GM21528 (cell line): ENCODE results near the gene LARGE2.
A peak's percentile ranks its signal among the peaks of the same experiment; 100 is the strongest.

Experiments
- ATAC-seq: cut with Tn5 transposase; IDR thresholded peaks from one replicate; pipeline ENCODE4 v1.9.1; 2021; ENCODE audit warnings: mild to moderate bottlenecking, moderate library complexity; ENCODE audit not compliant: unreplicated experiment, low FRiP score

The LARGE2 gene

DNA sequence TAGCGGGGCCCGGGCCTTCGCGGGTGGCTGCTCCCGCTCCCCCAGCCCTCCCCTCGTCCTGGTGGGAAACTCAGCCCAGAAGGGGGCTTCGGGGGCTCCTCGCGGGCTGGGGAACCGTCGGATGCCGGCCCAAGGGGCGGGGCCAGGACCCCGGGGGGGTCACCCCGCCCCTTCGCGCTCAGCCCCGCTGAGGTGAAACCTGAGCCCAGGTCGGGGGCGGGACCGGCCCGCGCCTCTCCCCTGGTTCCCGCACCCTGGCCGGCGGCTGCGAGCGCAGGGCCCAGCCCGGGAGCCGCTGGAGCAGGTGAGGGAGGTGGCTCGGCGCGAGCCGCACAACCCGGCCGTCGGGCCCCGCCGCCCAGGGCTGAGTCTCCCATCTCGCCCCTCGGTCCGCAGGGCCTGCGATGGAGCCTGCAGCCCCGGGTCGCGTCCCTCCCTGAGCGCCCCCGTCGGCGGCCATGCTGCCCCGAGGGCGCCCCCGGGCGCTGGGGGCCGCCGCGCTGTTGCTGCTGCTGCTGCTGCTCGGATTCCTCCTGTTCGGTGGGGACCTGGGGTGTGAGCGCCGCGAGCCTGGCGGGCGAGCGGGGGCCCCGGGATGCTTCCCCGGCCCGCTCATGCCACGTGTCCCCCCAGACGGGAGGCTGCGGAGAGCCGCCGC is at the start of gene LARGE2:
TSS of gene LARGE2 (plus strand) at position 232 of the 658 bp plus-strand sequence. CDS start at position 459, 227 bp downstream.
- no peak for ATAC-seq

DNA sequence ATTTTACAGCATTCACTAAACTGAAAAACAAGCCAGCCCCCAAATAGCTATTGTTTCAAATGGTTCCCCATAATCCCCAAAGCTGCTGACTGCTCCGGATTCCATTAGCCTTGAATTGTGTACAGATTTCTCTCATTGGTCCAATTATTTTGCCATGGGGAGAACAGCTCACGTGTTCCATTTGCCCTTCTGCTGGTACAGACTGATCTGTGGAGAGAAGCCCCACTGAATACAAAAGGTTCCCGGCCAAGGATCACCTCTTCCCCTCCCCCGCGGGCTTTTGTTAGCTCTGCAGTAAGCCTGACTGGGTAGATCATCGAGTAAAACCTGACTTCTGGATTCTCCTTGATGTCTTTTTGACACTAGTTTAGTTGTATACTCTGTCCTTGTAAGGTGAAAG is 46.1 kb upstream of the LARGE2 start:
- ATAC-seq: no peak

DNA sequence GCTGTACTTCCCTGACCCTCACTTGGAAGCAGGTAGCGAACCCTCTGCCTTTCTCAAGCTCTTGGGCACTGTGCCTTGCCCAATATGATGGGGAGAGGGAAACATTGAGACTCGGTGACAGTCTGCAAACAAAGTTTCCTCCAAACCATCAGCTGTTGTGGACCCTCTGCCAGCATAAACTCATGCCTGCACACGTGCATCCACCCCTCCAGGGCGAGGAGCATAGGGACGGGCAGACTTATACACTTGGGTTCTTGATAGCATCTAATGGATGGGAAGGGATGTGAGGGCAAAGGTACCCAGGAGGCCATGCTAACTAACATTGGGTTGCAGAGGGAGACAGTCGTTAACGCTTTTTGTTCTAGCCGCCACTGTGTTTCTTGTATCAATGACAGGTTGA is 45.2 kb upstream of the LARGE2 start:
- no peak for ATAC-seq

DNA sequence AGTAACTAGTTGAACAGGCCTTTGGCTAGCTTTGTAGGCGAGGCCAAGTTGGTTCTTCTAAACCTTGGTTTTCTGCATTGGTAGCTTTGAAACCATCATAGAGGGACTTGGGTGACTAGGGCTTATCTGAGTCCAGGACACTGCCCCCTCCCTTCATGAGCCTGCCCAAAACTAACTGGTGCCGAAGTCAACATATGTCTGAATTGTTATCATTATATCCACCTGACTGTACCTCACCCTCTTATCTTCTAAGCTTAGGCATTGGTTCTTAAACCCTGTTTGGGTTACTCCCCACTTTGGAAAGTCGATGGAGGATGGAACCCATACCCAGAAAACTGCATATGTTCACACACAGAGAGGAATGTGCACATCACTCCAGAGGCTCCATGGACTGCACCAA is 44.6 kb upstream of the LARGE2 start:
- ATAC-seq: no peak

DNA sequence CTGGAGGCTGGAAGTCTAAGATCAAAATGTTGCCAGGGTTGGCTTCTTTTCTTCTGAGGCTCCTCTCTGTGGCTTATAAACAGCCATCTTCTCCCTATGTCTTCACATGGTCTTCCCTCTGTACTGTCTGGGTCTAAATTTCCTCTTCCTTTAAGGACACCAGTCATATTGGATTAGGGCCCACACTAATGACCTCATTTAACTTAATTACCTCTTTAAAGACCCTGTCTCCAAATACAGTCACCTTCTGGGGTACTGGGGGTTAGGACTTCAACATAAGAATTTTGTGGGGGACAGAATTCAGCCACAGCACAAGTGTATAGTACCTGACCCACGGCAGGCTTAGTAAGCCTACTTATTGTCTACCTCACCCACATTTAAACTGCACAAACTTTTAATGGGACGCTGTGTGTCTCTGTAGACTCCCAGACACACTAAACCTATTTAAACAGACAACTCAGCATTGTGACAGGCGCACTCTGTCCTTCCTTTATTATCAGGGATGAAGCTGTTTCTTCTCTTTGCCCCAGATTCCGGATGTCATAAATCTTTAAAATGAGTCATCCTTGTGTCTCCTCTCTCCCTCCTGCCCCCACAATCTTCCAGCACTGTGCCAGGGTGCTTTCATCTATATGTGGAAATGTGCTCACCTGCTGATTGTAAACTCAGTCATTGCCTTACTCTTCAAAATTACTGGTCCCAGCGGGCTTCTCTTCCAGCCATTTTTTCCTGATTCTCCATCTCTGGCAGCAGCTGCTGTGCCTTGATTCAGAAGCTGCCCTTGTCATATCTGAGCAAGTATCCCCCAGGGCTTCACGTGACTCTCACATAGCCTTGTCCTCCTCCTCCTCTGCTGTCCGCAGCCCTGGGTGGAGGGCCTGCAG is 42.4 kb upstream of the LARGE2 start:
- ATAC-seq: no peak

DNA sequence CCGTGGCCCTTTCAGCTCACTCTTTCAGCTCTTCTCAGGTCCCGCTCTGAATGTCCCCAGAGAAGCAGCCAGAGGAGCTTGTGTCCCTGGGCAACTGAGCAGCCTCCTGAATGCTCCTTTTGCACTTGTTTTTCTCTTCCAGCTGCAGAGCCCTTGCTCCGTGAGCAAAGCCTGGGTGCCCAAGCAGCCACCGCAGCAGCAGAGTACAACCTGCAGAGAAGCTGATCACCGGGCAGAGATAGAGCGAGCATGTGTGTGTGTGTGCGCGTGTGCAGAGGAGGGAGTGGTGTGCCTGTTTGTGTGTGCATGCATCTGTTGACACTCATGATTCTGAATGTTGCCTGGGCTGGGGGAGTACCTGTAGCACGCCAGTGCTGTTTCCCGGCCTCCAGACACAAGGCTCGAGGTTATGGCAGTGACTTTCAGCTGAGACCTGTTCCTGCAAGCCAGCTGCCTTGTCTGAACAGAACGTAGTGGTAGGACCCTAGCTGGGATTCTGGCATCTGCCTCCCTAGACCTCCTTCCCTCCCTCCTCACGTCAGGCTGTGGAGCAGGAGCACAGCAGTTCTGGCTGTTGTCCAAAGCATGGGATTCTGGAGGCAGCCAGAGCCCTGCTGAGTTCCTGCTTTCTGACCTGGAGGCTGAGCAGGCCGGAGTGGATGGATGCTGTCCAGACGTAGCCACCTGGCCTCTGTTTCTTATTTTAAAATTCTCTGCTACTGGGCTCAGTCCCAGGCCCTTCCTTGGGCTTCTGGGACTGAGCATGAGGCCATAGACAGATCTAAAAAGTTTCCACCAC is 41.5 kb upstream of the LARGE2 start:
- ATAC-seq: no peak

DNA sequence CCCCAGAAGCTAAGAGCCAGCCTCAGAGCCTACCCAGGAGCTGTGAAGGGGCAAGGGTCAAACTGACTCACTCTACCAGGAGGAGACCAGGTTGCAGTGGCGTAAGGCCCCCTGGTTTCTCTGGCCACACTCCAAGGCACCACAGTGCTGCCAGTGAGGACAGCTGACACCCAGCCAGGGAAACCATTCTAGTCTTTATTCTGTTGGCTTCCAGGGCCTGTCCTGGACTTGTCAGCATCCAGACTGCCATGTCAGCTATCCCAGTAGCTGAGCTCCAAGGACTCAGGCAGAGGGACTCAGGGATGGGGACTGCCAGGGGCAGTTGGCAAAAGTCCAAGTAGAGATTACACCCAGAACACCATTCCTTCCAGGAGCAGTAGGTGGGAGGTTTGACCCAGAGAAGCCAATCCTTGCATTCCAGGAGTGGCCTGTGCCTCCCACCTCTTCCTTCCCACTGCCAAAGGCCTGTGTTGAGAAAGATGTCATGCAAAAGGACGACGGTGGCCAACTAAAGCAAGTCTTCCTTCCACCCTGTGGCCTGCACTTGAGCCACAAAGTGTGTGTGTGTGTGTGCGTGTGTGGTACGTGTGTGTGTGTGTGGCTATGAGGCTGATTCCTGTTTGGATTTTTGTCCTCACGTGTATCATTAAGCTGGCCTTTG is 40.6 kb upstream of the LARGE2 start:
- no peak for ATAC-seq

DNA sequence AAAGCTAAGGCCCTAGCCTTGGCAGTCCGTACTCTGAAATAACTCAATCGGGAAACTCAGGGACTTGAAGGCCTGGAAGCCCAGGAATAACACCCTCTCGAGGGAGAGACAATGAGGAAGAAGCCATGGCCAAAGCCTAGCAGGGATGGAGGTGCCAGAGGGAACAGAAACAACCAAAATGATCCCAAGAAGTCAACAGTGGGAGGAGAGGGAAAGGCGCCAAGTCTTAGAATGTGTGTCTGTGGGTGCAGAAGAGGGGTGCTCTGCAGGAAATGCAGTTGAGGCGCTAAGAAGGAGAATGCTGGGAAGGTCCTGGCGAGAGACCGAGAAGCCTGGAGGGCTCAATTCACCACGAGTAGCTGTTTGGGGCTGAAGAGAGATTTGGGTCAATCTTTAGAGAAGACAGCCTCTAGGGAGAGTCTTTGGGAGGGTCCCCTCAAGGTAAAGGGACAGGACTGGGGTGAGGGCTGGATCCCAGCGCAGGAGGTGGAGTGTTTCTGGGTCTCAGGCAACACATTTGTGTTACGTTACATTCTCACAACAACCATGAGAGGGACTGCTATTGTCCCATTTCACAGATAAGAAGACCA is 37.8 kb upstream of the LARGE2 start:
- ATAC-seq: no peak

DNA sequence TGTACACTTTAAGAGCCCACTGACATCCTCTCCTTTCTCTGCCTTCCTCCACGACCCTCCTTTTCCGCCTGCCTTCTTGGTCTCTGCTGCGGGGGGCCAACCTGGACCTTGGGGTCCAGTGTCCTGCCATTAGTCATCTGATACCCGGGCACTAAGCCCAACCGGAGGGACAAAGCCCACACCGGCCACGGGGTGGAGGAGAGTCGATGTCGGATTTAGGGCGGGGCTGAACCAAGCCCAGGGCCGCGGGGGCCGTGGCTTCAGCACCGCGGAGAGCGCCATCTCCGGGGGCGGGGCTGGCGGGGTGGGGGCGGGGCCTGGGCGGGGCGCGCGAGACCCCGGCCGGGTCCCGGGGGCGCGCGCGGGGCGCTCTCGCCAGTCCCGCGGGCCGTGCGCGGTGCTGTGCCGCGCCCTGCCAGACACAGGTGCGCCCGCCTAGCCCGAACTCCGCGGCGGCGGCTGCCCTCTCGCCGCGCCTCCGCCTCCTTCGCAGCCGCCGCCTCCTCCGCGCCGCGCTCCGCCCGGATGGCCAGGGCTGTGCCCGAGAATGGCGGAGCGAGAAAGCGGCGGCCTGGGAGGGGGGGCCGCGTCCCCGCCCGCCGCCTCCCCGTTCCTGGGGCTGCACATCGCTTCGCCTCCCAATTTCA is 37.1 kb upstream of the LARGE2 start, which contains the start of gene MAPK8IP1:
TSS of gene MAPK8IP1 (plus strand) at position 378 of the 647 bp plus-strand sequence. CDS start at position 548, 170 bp downstream.
- peak; percentile 62 for ATAC-seq

DNA sequence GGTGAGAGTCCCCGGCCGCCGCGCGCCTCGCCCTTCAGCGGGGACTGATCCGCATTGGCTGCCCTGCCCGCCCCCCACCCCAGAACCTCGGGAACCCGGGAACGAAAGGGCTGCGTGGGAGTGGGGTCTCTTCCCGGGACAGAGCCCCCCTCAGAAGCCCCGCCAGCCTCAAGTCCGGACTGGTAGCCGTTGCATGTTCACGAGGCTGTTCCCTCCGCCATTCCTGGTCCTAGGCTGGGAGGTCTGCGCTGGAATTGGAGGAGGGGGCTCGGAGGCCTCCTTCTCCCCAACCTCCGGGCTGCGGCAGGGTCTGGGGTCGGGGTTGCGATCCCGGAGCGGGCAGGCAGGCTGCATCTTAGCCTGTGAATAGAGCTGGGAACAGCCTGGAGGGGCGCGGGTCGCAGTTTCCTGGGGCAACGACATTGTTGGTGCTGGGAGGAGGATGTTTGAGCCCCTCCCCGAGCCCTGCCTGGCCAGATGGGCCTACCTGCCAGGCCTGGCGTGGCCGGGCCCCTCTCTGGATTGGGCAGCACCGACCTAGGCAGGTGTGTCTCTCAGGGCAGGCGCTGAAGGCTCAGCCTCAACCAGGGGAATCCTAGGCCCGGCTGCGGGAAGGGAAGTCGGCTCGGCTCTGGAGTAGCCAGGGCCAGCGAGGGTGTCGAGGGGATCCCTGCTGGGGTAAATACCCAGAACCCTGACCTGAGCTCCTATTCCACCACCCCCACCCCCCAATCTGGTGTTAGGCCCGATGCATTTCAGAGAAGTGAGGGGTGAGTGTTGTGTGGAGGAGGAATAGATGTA is 36.3 kb upstream of the LARGE2 start:
- ATAC-seq: no peak

DNA sequence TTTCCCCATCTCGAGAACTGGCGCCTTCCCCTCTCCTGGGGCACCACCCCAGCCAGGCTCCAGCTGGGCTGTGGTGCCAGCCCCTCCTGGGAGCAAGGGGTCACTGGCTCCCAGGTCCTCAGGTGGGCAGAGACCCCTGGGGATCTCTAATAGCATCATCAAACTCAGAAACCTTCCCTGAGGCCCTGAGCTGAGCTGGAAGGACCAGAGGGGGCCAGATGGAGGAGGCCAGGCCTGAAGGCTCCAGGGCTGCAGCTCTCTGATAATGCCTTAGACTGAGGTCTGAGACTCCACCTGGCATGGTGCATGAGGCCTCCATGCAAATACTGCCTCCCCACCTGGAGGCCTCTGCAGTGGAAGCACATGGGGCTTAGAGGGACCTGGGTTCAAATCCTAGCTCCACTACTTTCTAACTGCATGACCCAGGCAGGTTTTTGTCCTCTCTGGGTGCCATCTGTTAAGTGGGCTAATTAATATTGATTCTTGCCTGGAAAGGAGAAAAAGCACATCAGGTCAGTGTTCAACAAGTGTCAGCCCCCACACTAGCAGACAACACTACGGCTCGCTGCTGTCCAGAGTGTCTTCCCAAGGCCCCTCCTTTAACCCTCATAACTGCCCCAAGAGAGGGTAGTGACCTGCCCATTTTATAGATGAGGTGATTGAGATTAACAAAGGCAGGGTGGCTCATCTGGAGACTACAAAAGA is 35.5 kb upstream of the LARGE2 start:
- no peak for ATAC-seq

DNA sequence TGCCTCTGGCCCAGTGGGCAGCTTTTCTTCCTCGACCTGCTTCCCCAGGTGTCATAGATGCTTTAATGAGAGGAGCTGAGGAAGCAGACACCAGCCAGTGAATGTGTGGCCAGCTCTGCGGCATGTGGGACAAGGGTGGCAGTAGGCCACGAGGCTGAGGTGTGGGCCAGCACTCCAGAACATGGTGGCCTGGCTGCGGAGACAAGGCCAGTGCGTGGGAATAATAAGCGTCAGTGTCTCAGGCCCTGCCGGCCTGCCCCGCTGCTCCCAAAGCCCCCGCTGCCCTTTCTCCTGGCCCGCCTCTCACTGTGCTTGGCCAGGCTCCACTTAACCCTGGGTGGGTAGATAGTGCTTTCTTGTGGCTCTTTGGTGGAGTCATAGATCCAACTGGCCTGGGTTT is 34.9 kb upstream of the LARGE2 start:
- no peak for ATAC-seq

DNA sequence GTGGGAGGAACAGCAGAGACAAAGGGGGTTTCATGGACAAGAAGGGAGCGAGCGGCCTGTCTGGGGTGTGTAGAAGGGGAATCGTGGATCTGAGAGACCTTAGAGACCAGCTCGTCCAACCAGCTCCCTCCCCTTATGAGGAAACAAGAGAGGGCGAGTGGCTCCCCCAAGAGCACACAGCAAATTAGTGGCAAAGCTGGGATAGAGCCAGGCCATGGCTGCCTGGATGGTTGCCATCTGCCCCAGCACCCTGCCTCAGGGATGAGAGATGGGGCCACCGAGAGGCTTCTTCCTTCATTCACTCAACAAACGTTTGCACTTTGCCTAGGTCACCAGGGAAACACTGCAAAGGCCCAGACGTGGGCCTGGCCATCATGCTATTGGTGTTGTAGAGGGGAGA is 32.9 kb upstream of the LARGE2 start:
- no peak for ATAC-seq

DNA sequence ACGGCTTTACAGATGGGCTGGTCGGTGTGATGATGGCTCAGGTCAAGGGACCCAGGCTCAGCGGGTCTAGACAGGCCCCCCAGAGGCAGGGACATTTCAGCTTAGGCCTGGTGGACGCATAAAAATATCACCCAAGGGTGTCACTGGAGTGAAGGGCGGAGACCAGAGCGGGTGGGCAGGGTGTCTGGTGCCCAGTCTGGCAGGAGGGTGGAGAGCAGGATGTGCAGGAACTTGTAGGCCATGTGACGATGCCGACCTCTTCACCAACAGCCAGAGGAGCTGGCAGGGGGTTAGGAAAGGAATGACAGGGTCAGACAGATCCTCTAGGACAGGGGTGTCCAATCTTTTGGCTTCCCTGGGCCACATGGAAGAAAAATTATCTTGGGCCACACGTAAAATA is 32.5 kb upstream of the LARGE2 start:
- ATAC-seq: no peak

DNA sequence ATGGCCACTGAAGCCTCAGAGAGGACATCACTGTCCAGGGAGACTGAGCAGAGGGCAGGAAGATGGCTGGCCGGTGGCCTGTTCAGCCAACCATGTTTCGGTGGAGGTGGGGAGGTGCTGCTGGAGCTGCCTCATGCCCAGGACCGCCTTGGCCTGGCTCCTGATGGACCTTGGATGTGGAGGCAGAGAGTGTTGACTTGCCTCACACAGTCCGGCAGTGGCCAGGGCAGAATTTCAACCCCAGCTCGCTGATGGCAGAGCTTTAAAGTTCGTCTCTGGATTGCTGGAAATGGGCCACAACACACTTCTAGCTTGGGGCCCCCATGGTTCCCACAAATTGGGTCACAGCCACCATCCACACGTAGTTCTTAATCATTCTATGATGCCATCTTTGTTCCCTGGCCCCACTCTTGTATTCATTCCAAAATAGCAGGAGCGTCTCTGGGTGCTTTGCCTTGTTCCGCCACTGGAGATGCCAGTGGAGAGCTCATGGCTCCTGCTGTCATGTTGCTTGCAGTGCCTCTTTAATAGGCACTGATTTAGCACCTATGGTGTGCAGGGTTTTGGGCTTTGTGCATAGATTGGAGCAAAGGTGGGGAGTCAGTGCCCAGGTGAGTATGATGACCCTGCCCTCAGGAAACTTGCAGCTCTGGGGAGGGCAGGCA is 31.4 kb upstream of the LARGE2 start:
- no peak for ATAC-seq

DNA sequence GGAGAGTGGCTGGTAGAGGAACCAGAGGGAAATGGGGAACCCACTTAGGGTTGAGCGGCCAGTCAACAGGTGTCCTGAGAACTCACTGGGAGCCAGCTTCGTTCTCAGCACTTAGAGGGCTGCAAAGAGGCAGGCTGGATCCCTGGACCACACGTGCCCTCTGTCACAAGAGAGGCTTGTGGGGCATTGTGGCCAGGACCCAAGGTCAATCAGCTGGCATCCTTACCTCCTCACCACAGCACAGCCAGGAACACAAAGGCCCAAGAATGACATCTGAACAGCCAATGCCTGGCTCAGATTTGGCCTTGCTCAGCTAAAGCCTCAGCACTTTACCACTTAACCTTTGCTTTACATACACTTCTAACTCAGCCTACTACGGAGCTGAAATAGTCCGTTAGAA is 29.6 kb upstream of the LARGE2 start:
- ATAC-seq: no peak

DNA sequence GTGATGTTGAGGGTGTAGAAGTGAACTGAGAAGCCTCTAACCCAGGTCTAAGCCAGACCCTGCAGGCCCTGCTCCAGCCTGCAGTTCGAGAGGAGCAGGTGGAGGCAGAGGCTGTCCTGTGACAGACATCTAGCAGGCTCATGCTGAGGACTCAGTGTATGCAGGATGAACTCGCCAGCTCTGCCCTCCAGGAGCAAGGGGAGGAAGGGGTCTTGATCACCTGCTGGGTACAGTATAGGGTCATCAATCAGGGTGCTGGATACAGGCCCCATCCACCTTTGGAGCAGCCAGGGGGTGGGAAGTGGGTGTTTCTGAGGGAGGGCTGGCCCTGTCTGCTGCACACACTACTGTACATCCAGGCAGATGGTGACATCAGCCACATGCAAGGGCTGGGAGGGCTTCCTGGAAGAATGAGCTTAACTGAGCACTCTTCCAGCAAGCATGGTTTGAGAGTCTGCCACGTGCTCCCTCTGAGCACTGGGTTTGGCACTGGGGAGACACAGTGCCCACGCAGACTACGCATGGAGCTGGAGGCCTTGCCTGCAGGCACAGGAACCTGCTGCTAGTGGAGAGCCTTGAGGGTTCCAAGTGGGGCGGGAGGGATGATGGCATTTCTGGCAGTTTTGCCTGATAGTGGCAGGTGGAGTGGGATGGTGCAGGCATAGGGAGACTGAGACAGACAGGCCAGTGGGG is 27.8 kb upstream of the LARGE2 start:
- no peak for ATAC-seq
